ENCODE measurements around the gene MAP1S. TPM values are rescaled to one million over a fixed set of nuclear protein-coding genes. Genes with fewer than 3 reads are reported as not detected.

The MAP1S gene
- total RNA-seq, 4 donors from 2014 or later, result 30.2 to 159 (median 68.0) TPM

DNA sequence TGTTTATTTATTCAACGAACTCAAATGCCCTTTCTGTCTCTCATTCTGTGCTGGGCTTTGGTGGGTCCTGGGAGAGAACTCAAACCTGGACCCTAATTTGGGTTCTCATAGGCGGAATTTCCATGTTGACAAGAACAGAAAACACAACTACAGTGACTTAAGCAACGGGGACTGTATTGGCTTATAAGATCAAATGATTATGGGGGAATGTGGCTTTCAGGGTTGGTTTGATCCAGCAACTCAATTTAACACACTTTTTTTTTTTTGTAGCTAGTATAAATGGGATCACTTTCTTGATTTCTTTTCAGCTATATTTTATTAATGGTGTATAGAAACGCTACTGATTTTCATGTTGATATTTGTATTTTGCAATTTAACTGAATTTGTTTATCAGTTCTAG lies 41.9 kb downstream of the MAP1S start:
- Histone ChIP-seq H3K27ac (no peak overlapping the region), H3K4me3 (no peak overlapping the region), H3K4me1 (peaks cover under 1 to 14% (median 6%) of the 10 kb centered on the region in 4 donors), H3K9me3 (no peaks in the 10 kb centered on the region), H3K27me3 (no peaks in the 10 kb centered on the region), H3K36me3 (no peaks in the 10 kb centered on the region)
- intact Hi-C loops (cut with DNase I; ENCODE audit: low total_unique reads), result no loop called here
- 58 to 73% methylated on average over 3 to 4 of the region's 4 CpGs for WGBS, 2 donors (ENCODE audit: low coverage in 1 of 2)
- DNase-seq, result no peak
- no peak for TF ChIP-seq POLR2A (IDR thresholded peaks at IDR 0.05)
- no peak for TF ChIP-seq POLR2AphosphoS5 (IDR thresholded peaks at IDR 0.05)
- TF ChIP-seq, protein P1, sequence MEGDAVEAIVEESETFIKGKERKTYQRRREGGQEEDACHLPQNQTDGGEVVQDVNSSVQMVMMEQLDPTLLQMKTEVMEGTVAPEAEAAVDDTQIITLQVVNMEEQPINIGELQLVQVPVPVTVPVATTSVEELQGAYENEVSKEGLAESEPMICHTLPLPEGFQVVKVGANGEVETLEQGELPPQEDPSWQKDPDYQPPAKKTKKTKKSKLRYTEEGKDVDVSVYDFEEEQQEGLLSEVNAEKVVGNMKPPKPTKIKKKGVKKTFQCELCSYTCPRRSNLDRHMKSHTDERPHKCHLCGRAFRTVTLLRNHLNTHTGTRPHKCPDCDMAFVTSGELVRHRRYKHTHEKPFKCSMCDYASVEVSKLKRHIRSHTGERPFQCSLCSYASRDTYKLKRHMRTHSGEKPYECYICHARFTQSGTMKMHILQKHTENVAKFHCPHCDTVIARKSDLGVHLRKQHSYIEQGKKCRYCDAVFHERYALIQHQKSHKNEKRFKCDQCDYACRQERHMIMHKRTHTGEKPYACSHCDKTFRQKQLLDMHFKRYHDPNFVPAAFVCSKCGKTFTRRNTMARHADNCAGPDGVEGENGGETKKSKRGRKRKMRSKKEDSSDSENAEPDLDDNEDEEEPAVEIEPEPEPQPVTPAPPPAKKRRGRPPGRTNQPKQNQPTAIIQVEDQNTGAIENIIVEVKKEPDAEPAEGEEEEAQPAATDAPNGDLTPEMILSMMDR (IDR thresholded peaks at IDR 0.05), result no peak
- TF ChIP-seq EP300 (IDR thresholded peaks at IDR 0.05; ENCODE audit: low read depth), result no peak
- in situ Hi-C loops (cut with MboI; ENCODE audit: low pct_ligation_motif_present in 1 of 4, low pct_unique_long_range_greater_than_20kb in 1 of 4, low sequenced_read_pairs in 3 of 4), result loop anchor here in 1 of 4 donors (10.0 kb wide), 1 partner anchor 56 kb away; no protein-coding TSS in a partner anchor

DNA sequence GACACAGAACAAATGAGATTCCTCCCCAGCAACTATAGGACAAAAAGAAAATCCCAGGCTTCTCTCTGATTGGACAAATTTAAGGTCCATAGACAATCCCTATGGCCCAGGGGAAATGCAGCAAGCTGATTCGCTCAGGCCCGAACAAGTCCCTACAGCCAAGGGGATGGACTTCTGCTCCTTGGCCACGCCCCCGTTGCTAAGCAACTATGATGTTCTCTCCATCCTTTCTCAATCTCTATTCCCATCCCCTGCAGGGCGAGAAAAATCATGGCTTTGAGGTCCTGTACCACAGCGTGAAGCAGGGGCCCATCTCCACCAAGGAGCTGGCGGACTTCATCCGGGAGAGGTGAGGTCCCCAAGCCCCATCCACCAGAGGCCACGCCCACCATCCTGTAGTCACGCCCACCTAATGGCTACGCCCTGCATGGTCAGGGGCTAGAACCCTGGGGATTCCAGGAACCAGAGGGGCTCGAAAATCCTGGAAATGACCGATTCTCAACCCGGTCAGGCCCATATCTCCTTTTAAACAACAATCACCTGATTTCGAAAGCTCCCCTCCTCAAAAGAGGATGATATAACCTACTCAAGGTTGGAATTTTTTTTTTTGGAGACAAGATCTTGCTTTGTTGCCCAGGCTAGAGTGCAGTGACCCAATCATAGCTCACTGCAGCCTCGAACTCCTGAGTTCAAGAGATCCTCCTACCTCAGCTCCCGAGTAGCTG lies 43.4 kb downstream of the MAP1S start:
- H3K27ac ChIP-seq, result no peak overlapping the region
- H3K4me3 ChIP-seq, result no peak overlapping the region
- peaks cover 6 to 16% (median 10%) of the 10 kb centered on the region in 4 donors for H3K4me1 ChIP-seq
- TF ChIP-seq POLR2A (IDR thresholded peaks at IDR 0.05) (no peak), POLR2AphosphoS5 (IDR thresholded peaks at IDR 0.05) (no peak), EP300 (IDR thresholded peaks at IDR 0.05; ENCODE audit: low read depth) (no peak)
- TF ChIP-seq, protein P1 (IDR thresholded peaks at IDR 0.05), result no peak
- no peaks in the 10 kb centered on the region for H3K36me3 ChIP-seq
- intact Hi-C loops (cut with DNase I; ENCODE audit: low total_unique reads) (no loop called here), in situ Hi-C loops (cut with MboI; ENCODE audit: low pct_ligation_motif_present in 1 of 4, low pct_unique_long_range_greater_than_20kb in 1 of 4, low sequenced_read_pairs in 3 of 4) (loop anchor here in 1 of 4 donors (10.0 kb wide), 1 partner anchor 58 kb away; no protein-coding TSS in a partner anchor)
- no peaks in the 10 kb centered on the region for H3K9me3 ChIP-seq
- H3K27me3 ChIP-seq, result no peaks in the 10 kb centered on the region
- peak; percentile 47 for DNase-seq
- 79 to 94% methylated on average over 3 to 17 of the region's 17 CpGs for WGBS, 2 donors (ENCODE audit: low coverage in 1 of 2)

- TF ChIP-seq POLR2AphosphoS5 (IDR thresholded peaks at IDR 0.05), result no peak
- no peak for TF ChIP-seq EP300 (IDR thresholded peaks at IDR 0.05; ENCODE audit: low read depth)
- no peak for TF ChIP-seq POLR2A (IDR thresholded peaks at IDR 0.05)
- TF ChIP-seq, protein P1 (IDR thresholded peaks at IDR 0.05), result no peak
- Histone ChIP-seq H3K27me3 (no peaks in the 10 kb centered on the region), H3K27ac (peak overlapping the region in 2 of 4 donors; percentile 68 to 78), H3K4me1 (peaks cover 6 to 16% (median 10%) of the 10 kb centered on the region in 4 donors), H3K4me3 (no peak overlapping the region), H3K36me3 (no peaks in the 10 kb centered on the region), H3K9me3 (no peaks in the 10 kb centered on the region)
- intact Hi-C loops (cut with DNase I; ENCODE audit: low total_unique reads) (no loop called here), in situ Hi-C loops (cut with MboI; ENCODE audit: low pct_ligation_motif_present in 1 of 4, low pct_unique_long_range_greater_than_20kb in 1 of 4, low sequenced_read_pairs in 3 of 4) (loop anchor here in 1 of 4 donors (10.0 kb wide), 1 partner anchor 60 kb away; no protein-coding TSS in a partner anchor)
- no peak for DNase-seq
- 84 to 100% methylated on average over 3 to 7 of the region's 7 CpGs for WGBS, 2 donors (ENCODE audit: low coverage in 1 of 2)
Measured at GRCh38 chr19:17764348-17764747, 45.1 kb downstream of the MAP1S start.

GRCh38 chr19:17765069-17765618 lies 45.9 kb downstream of the MAP1S start:
- intact Hi-C loops (cut with DNase I; ENCODE audit: low total_unique reads) (loop anchor here (1.0 to 5.0 kb wide), 2 partner anchors 43 to 63 kb away; no protein-coding TSS in a partner anchor), in situ Hi-C loops (cut with MboI; ENCODE audit: low pct_ligation_motif_present in 1 of 4, low pct_unique_long_range_greater_than_20kb in 1 of 4, low sequenced_read_pairs in 3 of 4) (loop anchor here in 1 of 4 donors (10.0 kb wide), 1 partner anchor 60 kb away; no protein-coding TSS in a partner anchor)
- Histone ChIP-seq H3K27me3 (no peaks in the 10 kb centered on the region), H3K4me3 (no peak overlapping the region), H3K36me3 (no peaks in the 10 kb centered on the region), H3K4me1 (peaks cover 6 to 16% (median 10%) of the 10 kb centered on the region in 4 donors), H3K27ac (peak overlapping the region; percentile 68 to 82 (median 74)), H3K9me3 (no peaks in the 10 kb centered on the region)
- TF ChIP-seq EP300 (IDR thresholded peaks at IDR 0.05; ENCODE audit: low read depth) (no peak), POLR2AphosphoS5 (IDR thresholded peaks at IDR 0.05) (peak in 2 of 3 donors; percentile 18 to 54), POLR2A (IDR thresholded peaks at IDR 0.05) (no peak)
- TF ChIP-seq, protein P1 (IDR thresholded peaks at IDR 0.05), result no peak
- peak; percentile 86 for DNase-seq
- WGBS, 2 donors (ENCODE audit: low coverage in 1 of 2), result 29 to 41% methylated on average over 3 to 12 of the region's 12 CpGs

Data from transverse colon (tissue), 4 donors.